ENCODE results near the gene ZBTB20.
"Not testable (repeated sequence)": the region's sequence is repeated elsewhere in the genome, so short reads cannot be mapped to it uniquely, and the experiment has no call there.

The ZBTB20 gene
- 82.7 to 104 (median 93.5) reads per million in 4 donors for total RNA-seq

- peak in 4 of 5 donors; percentile 42 to 71 (median 63) for DNase-seq
These were observed at the start of gene ZBTB20 for GRCh38 chr3:115146418-115147328. Gene ZBTB20, minus strand, starts transcription at chr3:115147288.

GRCh38 chr3:115194476-115194875, 47.4 kb upstream of the ZBTB20 start:
- DNase-seq, result no peak

GRCh38 chr3:115190747-115191146, 43.7 kb upstream of the ZBTB20 start:
- no peak for DNase-seq

DNA sequence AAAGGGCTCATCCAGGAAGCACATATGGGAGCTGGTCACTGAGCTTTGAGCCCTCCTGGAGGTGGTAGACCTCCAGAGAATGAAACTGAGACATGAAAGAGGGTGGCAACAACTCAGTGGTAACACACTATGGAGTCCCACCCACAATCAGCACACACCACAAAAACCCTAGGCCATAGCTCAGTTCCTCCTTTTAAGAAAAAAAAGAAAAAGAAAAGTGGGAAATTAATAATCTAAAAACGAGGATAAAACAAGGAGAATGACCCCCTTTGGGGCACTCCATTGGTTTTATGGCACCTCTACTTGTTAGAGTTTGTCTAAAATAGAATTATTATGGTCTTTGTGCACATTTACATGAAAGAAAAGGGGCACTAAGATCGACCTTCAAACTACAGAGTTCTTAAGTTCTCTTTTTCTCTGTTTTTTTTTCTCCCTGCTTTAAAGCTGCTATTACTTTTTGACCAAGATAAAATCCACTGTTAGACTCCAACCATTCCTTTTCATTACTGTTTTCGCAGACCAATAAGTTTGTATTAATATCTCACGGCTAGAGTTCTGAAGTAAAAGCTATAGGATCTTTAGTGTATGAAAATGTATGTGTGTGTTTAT, 40.2 kb upstream of the ZBTB20 start:
- no peak for DNase-seq

DNA sequence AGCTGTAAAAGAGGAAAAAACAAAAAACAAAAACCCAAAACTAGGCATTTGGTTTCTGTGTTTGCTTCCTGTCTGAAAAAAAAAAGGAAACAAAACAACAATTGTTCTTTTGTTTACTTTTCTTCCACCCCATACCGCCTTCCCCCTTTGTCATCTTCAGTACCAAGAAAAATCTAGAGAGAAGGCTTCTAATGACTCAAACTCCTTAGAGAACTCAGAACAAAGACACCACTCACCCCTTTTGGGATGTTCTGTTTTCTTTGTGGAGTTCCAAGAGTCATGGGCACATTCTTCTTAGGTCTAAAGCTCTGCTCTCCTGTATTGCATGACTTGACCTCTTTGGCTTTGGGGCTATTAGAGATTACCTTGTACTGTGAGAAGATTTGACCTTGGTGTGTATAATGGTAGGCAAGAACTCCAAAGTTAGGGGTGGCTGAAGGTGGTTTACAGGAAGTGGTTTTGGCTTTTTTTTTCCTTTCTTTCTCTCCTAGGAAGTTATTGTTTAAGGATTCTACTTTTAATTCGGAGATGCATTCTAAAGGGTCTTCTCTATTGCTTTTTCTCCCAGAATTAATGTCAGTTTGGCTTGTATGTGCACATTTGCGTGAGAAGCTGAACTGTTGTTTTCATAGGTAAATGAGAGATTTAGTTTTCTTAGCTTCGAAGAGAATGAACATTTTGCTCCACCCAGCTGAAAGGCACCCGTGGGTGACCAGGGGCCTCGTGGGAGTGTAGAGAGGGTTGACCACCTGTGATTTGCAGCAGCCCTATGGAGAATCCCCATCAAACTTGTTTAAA, 39.5 kb upstream of the ZBTB20 start:
- no peak for DNase-seq

DNA sequence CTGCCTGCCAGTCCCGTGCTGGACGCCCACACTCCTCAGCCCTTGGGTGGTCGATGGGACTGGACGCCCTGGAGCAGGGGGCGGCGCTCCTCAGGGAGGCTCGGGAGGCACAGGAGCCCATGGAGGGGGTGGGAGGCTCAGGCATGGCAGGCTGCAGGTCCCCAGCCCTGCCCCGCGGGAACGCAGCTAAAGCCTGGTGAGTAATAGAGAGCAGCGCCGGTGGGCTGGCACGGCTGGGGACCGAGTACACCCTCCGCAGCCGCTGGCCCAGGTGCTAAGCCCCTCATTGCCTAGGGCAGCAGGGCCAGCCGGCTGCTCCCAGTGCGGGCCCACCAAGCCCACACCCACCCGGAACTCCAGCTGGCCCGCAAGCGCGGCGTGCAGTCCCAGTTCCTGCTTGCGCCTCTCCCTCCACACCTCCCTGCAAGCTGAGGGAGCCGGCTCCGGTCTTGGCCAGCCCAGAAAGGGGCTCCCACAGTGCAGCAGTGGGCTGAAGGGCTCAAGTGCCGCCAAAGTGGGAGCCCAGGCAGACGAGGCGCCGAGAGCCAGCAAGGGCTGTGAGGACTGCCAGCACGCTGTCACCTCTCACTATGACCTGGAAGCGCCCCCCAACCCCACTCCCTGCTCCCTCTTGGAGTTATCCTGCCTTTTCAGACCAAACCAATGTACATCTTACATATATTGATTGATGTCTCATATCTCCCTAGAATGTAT, 37.9 kb upstream of the ZBTB20 start:
- DNase-seq, result not testable (repeated sequence)

- not testable (repeated sequence) for DNase-seq
These were observed 31.8 kb upstream of the ZBTB20 start for GRCh38 chr3:115178930-115179329.

- no peak for DNase-seq
These were observed 22.7 kb upstream of the ZBTB20 start for GRCh38 chr3:115169808-115170207.

DNA sequence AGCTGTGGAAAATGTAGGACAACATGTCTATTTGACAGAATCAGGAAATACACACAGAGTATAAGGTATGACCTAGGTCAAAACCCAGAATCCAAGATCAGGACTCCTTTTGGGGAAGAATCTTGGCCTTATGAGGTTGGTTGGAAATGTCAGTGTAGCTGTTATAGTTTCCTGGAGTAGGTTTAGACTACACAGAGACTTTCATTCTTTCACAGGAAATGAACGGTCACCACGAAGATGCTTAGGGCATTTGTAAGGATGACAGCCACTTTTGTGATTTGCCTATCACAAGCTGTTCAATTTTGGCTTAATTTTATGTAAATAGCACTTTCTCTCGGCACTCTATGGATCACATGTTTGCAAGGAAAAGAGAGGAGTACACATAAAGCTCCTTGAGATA, 18.6 kb upstream of the ZBTB20 start:
- peak in 1 of 5 donors; percentile 8 for DNase-seq

- peak in 3 of 5 donors; percentile 17 to 39 (median 18) for DNase-seq
These were observed 18.2 kb upstream of the ZBTB20 start for GRCh38 chr3:115165266-115165665.

- peak in 1 of 5 donors; percentile 10 for DNase-seq
These were observed 17.5 kb upstream of the ZBTB20 start for GRCh38 chr3:115164374-115165221.

DNA sequence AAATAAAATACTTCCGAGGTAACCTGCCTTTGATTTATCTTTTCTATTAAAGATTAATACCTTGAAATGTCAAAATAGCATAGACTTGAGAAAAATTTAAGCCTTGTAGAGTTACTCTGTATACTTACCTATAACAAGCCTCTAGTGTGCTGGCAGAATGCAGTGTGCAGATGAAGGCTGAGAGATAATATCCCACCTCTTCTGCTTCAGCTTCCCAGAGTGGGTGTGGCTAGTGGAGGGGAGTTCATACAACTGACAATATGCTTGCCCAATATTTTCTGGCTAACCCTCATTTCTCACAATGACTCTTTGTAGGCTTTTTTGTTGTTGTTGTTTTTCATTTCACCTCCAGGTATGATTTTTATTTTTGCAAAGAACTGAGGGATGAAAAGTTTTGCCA, 15.7 kb upstream of the ZBTB20 start:
- DNase-seq, result no peak

DNA sequence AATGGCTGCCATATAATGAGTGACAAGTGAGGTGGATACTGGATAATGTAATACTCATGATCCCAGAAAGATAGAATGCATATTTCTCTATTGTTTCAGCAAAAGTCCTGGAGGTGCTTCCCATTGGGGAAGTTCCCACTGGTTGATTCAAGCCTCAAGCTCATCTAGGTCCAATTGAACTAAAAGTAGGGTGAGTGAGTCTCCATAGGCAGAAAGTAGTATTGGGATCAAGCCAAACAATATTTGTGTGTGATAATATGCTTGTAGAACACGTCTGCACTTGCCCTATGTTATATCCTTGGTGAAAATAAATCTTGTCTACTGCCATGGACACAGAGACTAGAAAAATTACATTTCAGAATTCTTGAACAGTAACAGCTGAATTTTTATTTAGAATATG, 14.8 kb upstream of the ZBTB20 start:
- no peak for DNase-seq

- DNase-seq, result no peak
These were observed 14.2 kb upstream of the ZBTB20 start for GRCh38 chr3:115161168-115161834.

GRCh38 chr3:115160295-115160694, 13.2 kb upstream of the ZBTB20 start:
- DNase-seq, result no peak

- DNase-seq, result no peak
These were observed 9.1 kb upstream of the ZBTB20 start for GRCh38 chr3:115156046-115156654.

DNA sequence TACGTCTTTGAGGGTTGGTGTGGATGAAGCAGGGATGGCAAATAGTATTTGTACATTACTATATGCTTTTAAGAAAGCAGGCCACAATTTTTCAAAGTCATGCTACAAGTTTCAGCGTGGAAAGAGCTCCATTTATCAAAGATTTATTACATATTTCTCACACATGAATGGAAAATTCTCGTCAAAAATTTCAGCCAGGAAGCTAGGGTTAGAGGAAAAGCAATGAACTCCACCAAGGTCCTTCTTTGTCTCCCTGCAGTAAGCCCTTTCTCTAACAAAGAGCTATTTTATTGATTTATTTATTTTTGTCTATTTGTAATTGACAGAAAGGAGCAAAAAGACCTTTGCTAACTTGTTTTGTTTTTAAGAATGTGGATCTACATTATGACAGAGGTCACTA, 7.5 kb upstream of the ZBTB20 start:
- DNase-seq, result no peak

DNA sequence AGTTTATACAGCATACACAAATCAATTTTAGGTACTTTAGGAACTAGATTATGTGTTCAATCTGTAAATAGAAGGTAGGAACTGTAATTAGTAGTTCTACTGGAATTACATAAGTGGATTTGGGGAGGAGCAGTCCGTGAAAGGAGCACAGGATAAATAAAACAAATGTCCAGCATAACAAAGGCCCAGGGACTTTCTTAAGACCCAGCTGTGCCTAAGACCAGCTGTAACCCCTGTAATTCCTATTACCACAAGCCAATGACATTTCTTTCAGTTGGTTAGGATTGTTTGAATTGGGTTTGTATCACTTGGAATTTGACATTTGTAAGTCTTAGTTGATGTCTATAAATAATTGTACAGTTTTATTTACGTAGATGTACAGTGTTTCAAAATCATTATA, 4.8 kb upstream of the ZBTB20 start:
- DNase-seq, result no peak

GRCh38 chr3:115148142-115148790, 1.2 kb upstream of the ZBTB20 start:
- DNase-seq, result no peak
